Measurements from ENCODE around the gene CST11.

CST11 gene

GRCh38 chr20:23453549-23454543, 1.2 kb upstream of the CST11 start:
- H3K27me3 ChIP-seq (replicated peaks; ENCODE audit: control insufficient read depth, insufficient read depth, low read length), result peaks cover 35% of the 10 kb centered on the region
- no peaks in the 10 kb centered on the region for H3K4me1 ChIP-seq (ENCODE audit: control insufficient read depth, insufficient read depth, low read length)
- no peak for DNase-seq (ENCODE audit: low read depth)
- H3K9ac ChIP-seq (ENCODE audit: low read length), result no peak overlapping the region
- H3K36me3 ChIP-seq (ENCODE audit: control insufficient read depth, insufficient read depth, low read length, severe bottlenecking), result no peaks in the 10 kb centered on the region
- H3K9me3 ChIP-seq (ENCODE audit: control insufficient read depth, low read length), result peaks cover 5% of the 10 kb centered on the region
- no peak overlapping the region for H3K4me3 ChIP-seq (ENCODE audit: low read length)

GRCh38 chr20:23451956-23452487, 654 bp downstream of the CST11 start:
- no peak for DNase-seq (ENCODE audit: low read depth)
- H3K9me3 ChIP-seq (ENCODE audit: control insufficient read depth, low read length), result peaks cover 5% of the 10 kb centered on the region
- no peaks in the 10 kb centered on the region for H3K4me1 ChIP-seq (ENCODE audit: control insufficient read depth, insufficient read depth, low read length)
- no peaks in the 10 kb centered on the region for H3K36me3 ChIP-seq (ENCODE audit: control insufficient read depth, insufficient read depth, low read length, severe bottlenecking)
- H3K4me3 ChIP-seq (ENCODE audit: low read length), result no peak overlapping the region
- peaks cover 33% of the 10 kb centered on the region for H3K27me3 ChIP-seq (replicated peaks; ENCODE audit: control insufficient read depth, insufficient read depth, low read length)
- H3K9ac ChIP-seq (ENCODE audit: low read length), result no peak overlapping the region

- H3K4me1 ChIP-seq (ENCODE audit: control insufficient read depth, insufficient read depth, low read length), result peaks cover 3% of the 10 kb centered on the region
- H3K4me3 ChIP-seq (ENCODE audit: low read length), result no peak overlapping the region
- H3K27me3 ChIP-seq (replicated peaks; ENCODE audit: control insufficient read depth, insufficient read depth, low read length), result peaks cover 25% of the 10 kb centered on the region
- no peaks in the 10 kb centered on the region for H3K36me3 ChIP-seq (ENCODE audit: control insufficient read depth, insufficient read depth, low read length, severe bottlenecking)
- H3K9me3 ChIP-seq (ENCODE audit: control insufficient read depth, low read length), result no peaks in the 10 kb centered on the region
- no peak for DNase-seq (ENCODE audit: low read depth)
- H3K9ac ChIP-seq (ENCODE audit: low read length), result no peak overlapping the region
Measured at GRCh38 chr20:23450877-23451276, 1.8 kb downstream of the CST11 start.

GRCh38 chr20:23449421-23449820, 3.3 kb downstream of the CST11 start:
- H3K9ac ChIP-seq (ENCODE audit: low read length), result no peak overlapping the region
- no peaks in the 10 kb centered on the region for H3K9me3 ChIP-seq (ENCODE audit: control insufficient read depth, low read length)
- no peak for DNase-seq (ENCODE audit: low read depth)
- H3K4me3 ChIP-seq (ENCODE audit: low read length), result no peak overlapping the region
- no peaks in the 10 kb centered on the region for H3K36me3 ChIP-seq (ENCODE audit: control insufficient read depth, insufficient read depth, low read length, severe bottlenecking)
- H3K27me3 ChIP-seq (replicated peaks; ENCODE audit: control insufficient read depth, insufficient read depth, low read length), result peaks cover 24% of the 10 kb centered on the region
- peaks cover 10% of the 10 kb centered on the region for H3K4me1 ChIP-seq (ENCODE audit: control insufficient read depth, insufficient read depth, low read length)

GRCh38 chr20:23448167-23448566, 4.5 kb downstream of the CST11 start:
- DNase-seq (ENCODE audit: low read depth), result no peak
- Histone ChIP-seq H3K27me3 (replicated peaks; ENCODE audit: control insufficient read depth, insufficient read depth, low read length) (peaks cover 17% of the 10 kb centered on the region), H3K9ac (ENCODE audit: low read length) (no peak overlapping the region), H3K9me3 (ENCODE audit: control insufficient read depth, low read length) (no peaks in the 10 kb centered on the region), H3K4me1 (ENCODE audit: control insufficient read depth, insufficient read depth, low read length) (peaks cover 10% of the 10 kb centered on the region), H3K36me3 (ENCODE audit: control insufficient read depth, insufficient read depth, low read length, severe bottlenecking) (no peaks in the 10 kb centered on the region), H3K4me3 (ENCODE audit: low read length) (no peak overlapping the region)

- H3K9ac ChIP-seq (ENCODE audit: low read length), result no peak overlapping the region
- peak; percentile 25 for DNase-seq (ENCODE audit: low read depth)
- no peak overlapping the region for H3K4me3 ChIP-seq (ENCODE audit: low read length)
- H3K4me1 ChIP-seq (ENCODE audit: control insufficient read depth, insufficient read depth, low read length), result peaks cover 10% of the 10 kb centered on the region
- H3K27me3 ChIP-seq (replicated peaks; ENCODE audit: control insufficient read depth, insufficient read depth, low read length), result peaks cover 6% of the 10 kb centered on the region
- no peaks in the 10 kb centered on the region for H3K9me3 ChIP-seq (ENCODE audit: control insufficient read depth, low read length)
- H3K36me3 ChIP-seq (ENCODE audit: control insufficient read depth, insufficient read depth, low read length, severe bottlenecking), result no peaks in the 10 kb centered on the region
Measured at GRCh38 chr20:23446505-23446904, 6.2 kb downstream of the CST11 start.

- Histone ChIP-seq H3K9ac (ENCODE audit: low read length) (no peak overlapping the region), H3K9me3 (ENCODE audit: control insufficient read depth, low read length) (no peaks in the 10 kb centered on the region), H3K36me3 (ENCODE audit: control insufficient read depth, insufficient read depth, low read length, severe bottlenecking) (no peaks in the 10 kb centered on the region), H3K4me3 (ENCODE audit: low read length) (no peak overlapping the region), H3K27me3 (replicated peaks; ENCODE audit: control insufficient read depth, insufficient read depth, low read length) (peaks cover 6% of the 10 kb centered on the region), H3K4me1 (ENCODE audit: control insufficient read depth, insufficient read depth, low read length) (peaks cover 10% of the 10 kb centered on the region)
- DNase-seq (ENCODE audit: low read depth), result peak; percentile 64
Measured at GRCh38 chr20:23445596-23446217, 7.0 kb downstream of the CST11 start.

- Histone ChIP-seq H3K4me1 (ENCODE audit: control insufficient read depth, insufficient read depth, low read length) (peaks cover 10% of the 10 kb centered on the region), H3K27me3 (replicated peaks; ENCODE audit: control insufficient read depth, insufficient read depth, low read length) (peaks cover 12% of the 10 kb centered on the region), H3K9ac (ENCODE audit: low read length) (no peak overlapping the region), H3K9me3 (ENCODE audit: control insufficient read depth, low read length) (no peaks in the 10 kb centered on the region), H3K4me3 (ENCODE audit: low read length) (no peak overlapping the region), H3K36me3 (ENCODE audit: control insufficient read depth, insufficient read depth, low read length, severe bottlenecking) (no peaks in the 10 kb centered on the region)
- no peak for DNase-seq (ENCODE audit: low read depth)
Measured at GRCh38 chr20:23444859-23445258, 7.8 kb downstream of the CST11 start.

GRCh38 chr20:23442436-23442835, 10.2 kb downstream of the CST11 start:
- H3K4me3 ChIP-seq (ENCODE audit: low read length), result no peak overlapping the region
- H3K9ac ChIP-seq (ENCODE audit: low read length), result no peak overlapping the region
- no peaks in the 10 kb centered on the region for H3K36me3 ChIP-seq (ENCODE audit: control insufficient read depth, insufficient read depth, low read length, severe bottlenecking)
- peaks cover 11% of the 10 kb centered on the region for H3K27me3 ChIP-seq (replicated peaks; ENCODE audit: control insufficient read depth, insufficient read depth, low read length)
- no peaks in the 10 kb centered on the region for H3K9me3 ChIP-seq (ENCODE audit: control insufficient read depth, low read length)
- peaks cover 10% of the 10 kb centered on the region for H3K4me1 ChIP-seq (ENCODE audit: control insufficient read depth, insufficient read depth, low read length)
- no peak for DNase-seq (ENCODE audit: low read depth)

- H3K9ac ChIP-seq (ENCODE audit: low read length), result no peak overlapping the region
- no peaks in the 10 kb centered on the region for H3K36me3 ChIP-seq (ENCODE audit: control insufficient read depth, insufficient read depth, low read length, severe bottlenecking)
- DNase-seq (ENCODE audit: low read depth), result peak; percentile 93
- no peaks in the 10 kb centered on the region for H3K9me3 ChIP-seq (ENCODE audit: control insufficient read depth, low read length)
- H3K27me3 ChIP-seq (replicated peaks; ENCODE audit: control insufficient read depth, insufficient read depth, low read length), result peaks cover 11% of the 10 kb centered on the region
- peaks cover 10% of the 10 kb centered on the region for H3K4me1 ChIP-seq (ENCODE audit: control insufficient read depth, insufficient read depth, low read length)
- no peak overlapping the region for H3K4me3 ChIP-seq (ENCODE audit: low read length)
Measured at GRCh38 chr20:23441850-23442313, 10.8 kb downstream of the CST11 start.

- no peaks in the 10 kb centered on the region for H3K36me3 ChIP-seq (ENCODE audit: control insufficient read depth, insufficient read depth, low read length, severe bottlenecking)
- H3K9me3 ChIP-seq (ENCODE audit: control insufficient read depth, low read length), result peaks cover 7% of the 10 kb centered on the region
- no peaks in the 10 kb centered on the region for H3K4me1 ChIP-seq (ENCODE audit: control insufficient read depth, insufficient read depth, low read length)
- peaks cover 11% of the 10 kb centered on the region for H3K27me3 ChIP-seq (replicated peaks; ENCODE audit: control insufficient read depth, insufficient read depth, low read length)
- H3K4me3 ChIP-seq (ENCODE audit: low read length), result no peak overlapping the region
- no peak overlapping the region for H3K9ac ChIP-seq (ENCODE audit: low read length)
- no peak for DNase-seq (ENCODE audit: low read depth)
Measured at GRCh38 chr20:23440004-23440403, 12.7 kb downstream of the CST11 start.
